HL-60/S4 treated with retinoic acid at 250 ng/mL for 4 days and 3 days (cell line): Measurements from ENCODE around the gene LAMP1.
"Not testable (repeated sequence)": the region's sequence is repeated elsewhere in the genome, so short reads cannot be mapped to it uniquely, and the experiment has no call there.

Source experiments
- in situ Hi-C: fragments of 300-500 bp; cut with MboI; formaldehyde crosslinking; loops from 2 replicates; pipeline ENCODE4 v1.7.0; 2022; ENCODE audit warnings: low sequenced_read_pairs

LAMP1 gene

DNA sequence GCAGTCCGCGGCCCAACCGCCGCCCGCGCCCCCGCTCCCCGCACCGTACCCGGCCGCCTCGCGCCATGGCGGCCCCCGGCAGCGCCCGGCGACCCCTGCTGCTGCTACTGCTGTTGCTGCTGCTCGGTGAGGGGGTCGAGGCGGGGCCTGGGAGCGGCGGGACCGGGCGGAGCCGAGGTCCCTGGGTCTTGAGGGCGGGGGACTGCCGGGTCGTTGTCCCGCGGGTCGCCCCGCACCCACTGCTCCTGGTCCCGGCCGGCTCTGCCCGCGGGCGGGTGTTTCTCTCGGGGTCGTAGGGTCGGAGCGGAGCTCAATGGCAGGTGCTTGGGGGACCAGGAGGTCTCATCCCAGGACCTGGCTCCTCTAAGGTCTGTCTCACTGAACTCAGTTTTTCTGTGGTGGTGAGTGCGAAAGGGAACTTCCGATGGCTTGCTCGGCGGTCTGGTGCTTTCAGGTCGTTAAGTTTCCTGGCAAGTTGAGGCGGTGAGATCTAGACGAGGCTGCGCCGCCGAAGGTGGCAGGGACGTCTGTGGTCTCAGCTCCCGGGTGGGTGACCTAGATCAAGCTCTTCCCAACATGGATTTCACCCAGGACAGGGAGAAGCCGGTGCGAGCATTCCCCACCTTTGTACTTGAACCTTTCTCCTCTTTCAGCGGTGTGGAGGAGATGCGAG is 467 bp downstream of the LAMP1 start:
- in situ Hi-C loops, result no loop called here

DNA sequence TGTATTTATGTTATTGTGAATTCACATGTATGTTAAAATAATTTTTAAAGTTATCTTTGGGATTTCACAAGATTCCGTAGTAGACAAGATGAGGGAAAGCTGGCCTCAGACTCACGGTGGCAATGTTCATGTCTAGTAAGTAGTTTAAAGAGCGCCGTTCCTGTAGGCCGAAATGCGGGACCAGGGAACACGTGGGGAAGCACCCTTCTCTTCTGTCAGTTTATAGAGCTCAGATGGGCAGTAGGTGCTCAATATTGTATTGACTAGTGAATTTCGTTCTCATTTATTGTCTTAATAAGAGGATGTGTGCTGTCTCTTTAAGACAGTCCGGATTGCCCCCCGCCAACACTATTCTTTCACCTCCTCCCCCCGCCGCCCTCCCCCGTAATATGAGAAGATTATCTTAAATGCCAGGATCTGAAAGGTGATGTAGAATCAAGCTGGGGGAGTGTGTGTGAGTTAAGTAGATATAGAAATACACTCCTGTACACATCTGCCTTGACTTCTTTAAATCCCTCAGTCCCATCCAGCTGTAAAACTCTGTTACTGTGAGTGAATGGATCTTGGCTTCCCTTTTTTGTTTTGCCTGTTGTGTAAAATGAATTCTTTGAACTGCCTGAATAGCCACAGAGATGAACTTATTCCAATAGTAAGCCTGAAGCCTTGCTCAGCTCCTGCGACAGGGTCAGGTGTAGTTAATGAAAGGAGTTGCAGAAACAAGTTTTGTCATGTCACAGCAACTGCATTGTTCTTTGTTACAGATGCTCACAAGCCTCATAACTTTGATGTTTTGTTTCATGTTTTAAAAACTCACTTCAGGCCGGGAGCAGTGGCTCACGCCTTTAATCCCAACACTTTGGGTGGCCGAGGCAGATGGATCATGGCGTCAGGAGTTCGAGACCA is 1.3 kb downstream of the LAMP1 start:
- in situ Hi-C loops, result no loop called here

DNA sequence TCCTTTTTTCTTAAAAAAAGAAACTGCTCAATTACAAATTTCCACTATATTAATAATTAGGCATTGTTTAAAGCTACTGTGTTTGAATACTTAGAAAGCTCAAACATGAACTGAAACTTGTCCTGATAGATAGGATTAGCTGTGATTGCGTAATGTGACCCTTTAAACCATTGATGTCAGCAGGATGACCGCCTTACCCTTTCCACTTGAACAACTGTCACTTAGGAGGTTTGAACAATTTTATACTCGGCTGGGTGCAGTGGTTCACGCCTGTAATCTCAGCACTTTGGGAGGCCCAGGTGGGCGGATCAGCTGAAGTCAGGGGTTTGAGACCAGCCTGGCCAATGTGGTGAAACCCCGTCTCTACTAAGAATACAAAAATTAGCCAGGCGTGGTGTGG is 2.9 kb downstream of the LAMP1 start:
- in situ Hi-C loops, result no loop called here

DNA sequence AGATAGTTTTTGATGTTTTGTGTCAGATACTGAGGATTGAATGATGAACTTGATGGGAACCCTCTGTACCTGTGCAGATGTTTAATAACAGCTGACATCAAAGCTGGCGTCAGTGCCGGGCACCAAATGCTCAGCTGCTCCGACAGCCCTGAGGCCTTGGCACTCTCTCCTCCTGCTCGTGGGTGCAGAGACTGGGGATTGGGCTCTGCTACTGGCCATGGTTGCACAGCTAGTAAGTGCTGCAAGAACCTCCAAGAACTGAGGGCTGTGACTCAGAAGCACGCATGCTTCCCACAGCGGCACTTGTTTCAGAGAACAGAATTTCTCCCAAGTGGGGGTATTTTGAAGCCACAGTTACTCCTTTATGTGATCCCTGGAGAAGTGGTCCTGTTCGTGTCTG is 5.9 kb downstream of the LAMP1 start:
- in situ Hi-C loops, result no loop called here

DNA sequence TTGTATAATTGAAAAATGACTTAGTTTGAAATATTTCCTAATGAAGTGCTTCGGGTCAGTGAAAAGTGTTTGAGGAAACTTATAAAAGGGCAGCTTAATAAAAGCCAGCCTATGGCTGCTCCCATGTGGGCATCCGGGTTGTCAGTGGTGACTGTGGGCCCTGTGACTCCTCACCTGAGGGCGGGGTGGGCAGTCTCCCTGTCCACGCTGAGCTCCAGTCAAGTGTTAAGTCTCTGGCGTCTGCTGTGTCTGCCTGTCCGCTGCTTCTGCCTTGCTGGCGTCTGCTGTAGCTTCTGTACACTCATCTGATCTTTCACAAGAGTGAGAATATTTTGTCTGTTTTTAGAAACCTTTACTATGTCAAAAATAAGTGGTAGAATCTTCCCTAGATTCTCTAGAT is 7.1 kb downstream of the LAMP1 start:
- in situ Hi-C loops, result no loop called here

DNA sequence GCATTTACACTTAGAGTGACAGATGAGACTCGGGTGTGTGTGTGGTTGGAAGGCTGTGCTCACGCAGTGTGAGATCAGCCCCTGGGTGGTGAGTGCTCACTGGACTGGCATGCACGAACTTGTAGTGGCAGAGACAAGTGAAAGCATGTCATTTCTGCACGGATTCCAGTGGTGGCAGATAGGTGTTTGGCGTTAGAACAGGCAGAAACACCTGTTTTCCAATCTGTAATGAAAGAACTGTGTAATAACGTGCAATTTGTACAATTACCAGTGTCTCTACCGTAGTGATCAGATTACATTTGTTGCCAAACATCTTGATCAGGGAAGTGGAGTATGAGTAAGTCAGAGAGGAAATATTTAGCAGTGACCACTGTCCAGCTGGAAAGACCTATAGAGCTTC is 8.2 kb downstream of the LAMP1 start:
- in situ Hi-C loops, result no loop called here

DNA sequence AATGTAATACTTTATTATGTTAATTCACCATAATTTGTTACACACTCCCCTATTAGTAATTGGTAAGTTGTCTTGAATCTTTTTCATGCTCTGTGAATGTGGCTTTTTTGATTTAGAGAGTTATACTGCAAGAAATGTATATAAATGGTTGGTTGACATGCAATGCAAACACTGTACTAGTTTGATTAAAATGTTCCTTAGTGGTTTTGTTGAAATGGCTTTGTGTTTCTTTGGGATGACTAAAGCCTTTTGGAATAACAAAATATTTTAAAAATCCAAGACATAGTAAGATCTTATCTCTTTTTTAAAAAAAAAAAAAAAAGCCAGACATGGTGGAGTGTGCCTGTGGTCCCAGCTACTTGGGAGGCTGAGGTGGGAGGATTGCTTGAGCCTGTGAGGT is 10.5 kb downstream of the LAMP1 start:
- in situ Hi-C loops, result no loop called here

DNA sequence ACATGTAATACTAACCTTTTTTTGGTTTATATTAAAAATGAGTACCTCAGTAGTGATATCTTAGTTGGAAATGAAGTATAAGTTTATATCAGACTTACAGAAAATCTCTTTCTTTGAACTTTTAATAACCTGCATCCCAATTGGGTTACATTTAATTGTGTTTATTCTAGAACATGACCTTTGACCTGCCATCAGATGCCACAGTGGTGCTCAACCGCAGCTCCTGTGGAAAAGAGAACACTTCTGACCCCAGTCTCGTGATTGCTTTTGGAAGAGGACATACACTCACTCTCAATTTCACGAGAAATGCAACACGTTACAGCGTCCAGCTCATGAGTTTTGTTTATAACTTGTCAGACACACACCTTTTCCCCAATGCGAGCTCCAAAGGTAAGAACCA is 12.4 kb downstream of the LAMP1 start:
- in situ Hi-C loops, result no loop called here

DNA sequence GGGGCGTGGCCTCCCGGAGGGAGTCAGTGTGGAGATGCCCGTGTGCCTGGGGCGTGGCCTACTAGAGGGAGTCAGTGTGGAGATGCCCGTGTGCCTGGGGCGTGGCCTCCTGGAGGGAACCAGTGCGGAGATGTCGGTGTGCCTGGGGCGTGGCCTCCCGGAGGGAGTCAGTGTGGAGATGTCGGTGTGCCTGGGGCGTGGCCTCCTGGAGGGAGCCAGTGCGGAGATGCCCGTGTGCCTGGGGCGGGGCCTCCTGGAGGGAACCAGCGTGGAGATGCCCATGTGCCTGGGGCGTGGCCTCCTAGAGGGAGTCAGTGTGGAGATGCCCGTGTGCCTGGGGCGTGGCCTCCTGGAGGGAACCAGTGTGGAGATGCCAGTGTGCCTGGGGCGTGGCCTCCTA is 17.1 kb downstream of the LAMP1 start:
- in situ Hi-C loops, result not testable (repeated sequence)

DNA sequence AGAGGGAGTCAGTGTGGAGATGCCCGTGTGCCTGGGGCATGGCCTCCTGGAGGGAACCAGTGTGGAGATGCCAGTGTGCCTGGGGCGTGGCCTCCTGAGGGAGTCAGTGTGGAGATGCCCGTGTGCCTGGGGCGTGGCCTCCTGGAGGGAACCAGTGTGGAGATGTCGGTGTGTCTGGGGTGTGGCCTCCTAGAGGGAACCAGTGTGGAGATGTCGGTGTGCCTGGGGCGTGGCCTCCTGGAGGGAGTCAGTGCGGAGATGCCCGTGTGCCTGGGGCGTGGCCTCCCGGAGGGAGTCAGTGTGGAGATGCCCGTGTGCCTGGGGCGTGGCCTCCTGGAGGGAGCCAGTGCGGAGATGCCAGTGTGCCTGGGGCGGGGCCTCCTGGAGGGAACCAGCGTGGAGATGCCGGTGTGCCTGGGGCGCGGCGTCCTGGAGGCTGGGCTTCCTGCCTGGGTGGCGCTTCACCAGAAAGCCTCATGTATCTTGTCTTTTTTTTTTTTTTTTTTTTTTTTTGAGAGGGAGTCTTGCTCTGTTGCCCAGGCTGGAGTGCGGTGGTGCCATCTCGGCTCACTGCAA is 17.9 kb downstream of the LAMP1 start:
- in situ Hi-C loops, result not testable (repeated sequence)

DNA sequence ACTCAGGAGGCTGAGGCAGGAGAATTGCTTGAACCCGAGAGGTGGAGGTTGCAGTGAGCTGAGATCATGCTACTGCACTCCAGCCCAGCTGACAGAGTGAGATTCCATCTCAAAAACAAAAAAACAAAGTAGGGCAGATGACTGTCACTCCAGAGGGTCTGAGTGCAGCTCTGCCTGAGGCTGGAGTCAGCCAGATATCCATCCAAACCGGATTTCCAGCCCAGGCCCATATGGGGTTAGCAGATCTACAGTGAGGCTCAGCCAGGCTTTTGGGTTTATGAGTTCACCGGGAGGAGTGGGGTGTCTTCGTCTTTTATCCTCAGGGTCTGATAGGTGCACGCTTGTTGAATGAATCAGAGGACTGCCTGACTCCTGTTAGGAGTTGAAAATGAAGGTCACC is 19.0 kb downstream of the LAMP1 start:
- in situ Hi-C loops, result no loop called here

DNA sequence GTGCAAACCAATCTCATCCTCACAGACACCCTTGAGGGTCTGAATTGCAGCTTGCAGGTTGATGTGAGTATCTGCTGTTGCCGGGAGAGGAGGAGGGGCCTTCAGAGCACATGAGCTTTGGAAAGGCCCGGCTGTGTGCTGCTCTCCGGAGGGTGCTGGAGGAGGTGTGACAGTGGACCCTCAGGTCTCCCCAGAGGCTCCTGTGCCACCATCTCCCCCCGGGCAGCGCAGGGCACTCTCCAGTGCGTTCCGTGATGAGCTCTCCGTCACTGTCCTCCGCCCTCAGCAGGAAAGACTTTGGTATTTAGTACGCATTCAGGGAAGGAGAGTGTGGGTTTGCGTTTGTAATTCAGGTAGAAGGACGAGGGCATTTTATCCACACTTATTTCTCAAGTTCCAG is 20.0 kb downstream of the LAMP1 start:
- in situ Hi-C loops, result no loop called here

DNA sequence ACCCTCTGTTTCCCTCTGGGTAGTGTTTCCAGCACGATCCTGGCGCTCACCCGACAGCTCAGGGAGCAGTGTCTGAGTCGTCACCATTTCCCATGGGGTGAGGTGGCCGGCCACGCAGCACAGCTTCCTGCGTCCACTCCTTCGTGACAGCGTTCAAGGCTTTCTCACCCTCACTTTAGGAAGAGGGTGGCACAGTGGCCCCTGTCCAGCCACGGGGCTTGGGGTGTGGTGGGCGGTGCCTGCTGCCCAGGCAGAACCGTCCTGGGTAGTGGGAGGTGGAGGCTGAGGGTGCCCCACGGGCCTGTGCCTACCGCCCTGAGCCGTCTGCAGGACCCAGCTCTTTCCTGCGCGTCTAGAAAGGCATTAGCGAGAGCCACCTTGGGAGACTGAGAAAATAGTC is 21.9 kb downstream of the LAMP1 start:
- in situ Hi-C loops, result no loop called here

DNA sequence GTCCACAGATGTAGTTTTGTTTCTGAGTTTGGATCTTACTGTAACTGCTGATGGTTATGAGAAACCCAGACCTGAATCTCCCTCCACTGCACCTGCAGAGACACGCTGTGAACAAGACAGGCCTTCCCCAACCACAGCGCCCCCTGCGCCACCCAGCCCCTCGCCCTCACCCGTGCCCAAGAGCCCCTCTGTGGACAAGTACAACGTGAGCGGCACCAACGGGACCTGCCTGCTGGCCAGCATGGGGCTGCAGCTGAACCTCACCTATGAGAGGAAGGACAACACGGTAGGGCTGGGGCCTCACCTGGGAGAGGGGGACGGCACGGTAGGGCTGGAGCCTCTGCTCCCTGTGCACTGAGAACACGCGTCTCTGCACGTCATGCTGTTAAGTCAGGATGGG is 22.3 kb downstream of the LAMP1 start:
- in situ Hi-C loops, result no loop called here

DNA sequence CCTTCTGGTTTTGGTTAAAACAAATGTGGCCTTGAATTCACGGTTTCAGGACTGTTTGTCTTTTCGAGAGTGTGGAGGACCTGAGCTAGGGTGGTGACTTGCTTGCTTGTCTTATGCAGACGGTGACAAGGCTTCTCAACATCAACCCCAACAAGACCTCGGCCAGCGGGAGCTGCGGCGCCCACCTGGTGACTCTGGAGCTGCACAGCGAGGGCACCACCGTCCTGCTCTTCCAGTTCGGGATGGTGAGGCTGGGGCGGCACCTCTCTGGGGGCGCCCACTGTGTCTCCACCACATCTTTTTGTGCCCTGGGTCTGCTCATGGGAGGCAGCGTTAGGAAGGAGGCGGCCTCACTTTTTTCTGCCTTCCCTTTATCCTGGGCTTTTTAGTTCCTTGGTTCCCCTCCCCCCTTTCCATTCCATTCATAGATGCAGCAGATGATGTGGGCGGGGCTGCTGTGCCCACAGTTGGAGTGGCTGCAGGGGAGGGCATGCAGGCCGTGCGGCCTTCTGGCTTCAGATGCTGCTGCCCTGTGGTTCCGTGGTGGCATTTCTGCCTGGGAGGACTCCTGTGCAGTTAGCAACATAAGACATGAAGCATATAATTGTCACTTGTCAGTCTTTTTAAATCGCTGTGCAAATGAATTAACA is 23.3 kb downstream of the LAMP1 start:
- in situ Hi-C loops, result no loop called here

DNA sequence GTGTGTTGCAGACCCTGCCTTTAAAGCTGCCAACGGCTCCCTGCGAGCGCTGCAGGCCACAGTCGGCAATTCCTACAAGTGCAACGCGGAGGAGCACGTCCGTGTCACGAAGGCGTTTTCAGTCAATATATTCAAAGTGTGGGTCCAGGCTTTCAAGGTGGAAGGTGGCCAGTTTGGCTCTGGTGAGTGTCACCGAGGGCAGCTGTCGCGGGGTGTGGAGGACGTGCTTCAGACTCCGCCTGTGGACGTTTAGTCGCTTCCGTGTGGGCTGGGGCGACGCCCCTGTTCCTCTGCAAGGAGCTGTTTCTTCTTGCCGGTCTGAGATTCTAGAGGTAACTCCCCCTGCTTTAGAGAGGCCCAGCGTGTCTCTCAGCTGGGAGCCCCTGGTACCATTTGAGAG is 24.5 kb downstream of the LAMP1 start:
- in situ Hi-C loops, result no loop called here

DNA sequence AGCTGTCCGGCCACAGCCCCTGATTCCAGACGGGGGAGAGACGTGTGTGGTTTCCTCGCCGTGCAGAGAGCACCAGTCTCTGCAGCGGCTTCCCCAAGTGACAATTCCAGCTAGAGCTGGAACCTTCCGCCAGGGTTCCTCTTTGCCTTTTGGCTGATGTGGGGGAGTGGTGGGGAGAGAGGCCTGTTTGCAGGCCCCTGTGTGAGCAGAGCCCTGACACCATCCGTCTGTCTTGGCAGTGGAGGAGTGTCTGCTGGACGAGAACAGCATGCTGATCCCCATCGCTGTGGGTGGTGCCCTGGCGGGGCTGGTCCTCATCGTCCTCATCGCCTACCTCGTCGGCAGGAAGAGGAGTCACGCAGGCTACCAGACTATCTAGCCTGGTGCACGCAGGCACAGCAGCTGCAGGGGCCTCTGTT is 25.0 kb downstream of the LAMP1 start:
- in situ Hi-C loops, result no loop called here

DNA sequence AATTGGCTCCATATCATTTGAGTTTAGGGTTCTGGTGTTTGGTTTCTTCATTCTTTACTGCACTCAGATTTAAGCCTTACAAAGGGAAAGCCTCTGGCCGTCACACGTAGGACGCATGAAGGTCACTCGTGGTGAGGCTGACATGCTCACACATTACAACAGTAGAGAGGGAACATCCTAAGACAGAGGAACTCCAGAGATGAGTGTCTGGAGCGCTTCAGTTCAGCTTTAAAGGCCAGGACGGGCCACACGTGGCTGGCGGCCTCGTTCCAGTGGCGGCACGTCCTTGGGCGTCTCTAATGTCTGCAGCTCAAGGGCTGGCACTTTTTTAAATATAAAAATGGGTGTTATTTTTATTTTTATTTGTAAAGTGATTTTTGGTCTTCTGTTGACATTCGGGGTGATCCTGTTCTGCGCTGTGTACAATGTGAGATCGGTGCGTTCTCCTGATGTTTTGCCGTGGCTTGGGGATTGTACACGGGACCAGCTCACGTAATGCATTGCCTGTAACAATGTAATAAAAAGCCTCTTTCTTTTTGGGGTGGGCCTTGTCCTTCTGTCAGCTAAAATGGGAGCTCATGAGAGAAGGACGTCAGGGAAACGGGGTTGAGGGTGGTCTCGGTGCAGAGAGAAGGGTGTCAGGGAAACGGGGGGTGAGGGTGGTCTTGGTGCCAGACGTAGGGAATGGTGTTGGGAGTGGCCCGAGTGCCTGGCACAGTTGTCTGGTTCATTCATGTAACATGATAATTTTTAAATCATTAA is 26.0 kb downstream of the LAMP1 start:
- in situ Hi-C loops, result no loop called here

DNA sequence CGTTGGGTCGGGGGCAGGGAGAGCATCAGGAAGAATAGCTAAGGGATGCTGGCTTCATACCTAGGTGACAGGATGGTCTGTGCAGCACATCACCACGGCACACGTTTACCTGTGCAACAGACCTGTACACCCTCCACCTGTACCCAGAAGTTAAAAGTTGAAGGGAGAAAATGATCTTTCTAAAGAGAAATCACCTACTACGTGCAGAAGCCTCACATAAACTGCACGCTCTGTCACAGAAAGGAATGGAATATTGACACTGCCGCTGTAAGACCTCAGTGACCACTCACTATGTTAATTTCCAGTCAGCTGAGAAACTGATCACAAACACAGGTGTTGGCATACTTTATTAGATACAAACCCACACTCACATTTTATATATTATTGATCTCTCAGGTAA is 26.8 kb downstream of the LAMP1 start:
- in situ Hi-C loops, result no loop called here

DNA sequence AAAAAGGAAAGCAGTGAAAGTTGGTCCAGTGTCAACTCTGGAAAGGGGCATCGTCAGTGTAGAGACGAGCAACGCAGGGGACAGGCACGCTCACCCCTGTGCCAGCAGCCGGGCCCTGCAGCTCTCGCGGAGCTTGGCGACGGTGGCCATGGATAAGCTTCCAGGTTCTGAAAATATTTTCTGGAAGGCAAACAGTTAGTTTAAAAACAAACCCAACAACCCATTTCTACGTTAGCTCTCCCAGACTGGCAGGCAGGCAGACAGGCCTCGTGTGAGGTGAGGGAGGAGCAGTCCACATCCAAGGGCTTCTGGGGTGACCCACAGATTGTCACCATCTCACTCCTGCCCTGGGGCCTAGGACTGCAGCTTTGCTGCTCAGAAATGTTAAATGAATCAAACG is 27.4 kb downstream of the LAMP1 start:
- in situ Hi-C loops, result no loop called here

DNA sequence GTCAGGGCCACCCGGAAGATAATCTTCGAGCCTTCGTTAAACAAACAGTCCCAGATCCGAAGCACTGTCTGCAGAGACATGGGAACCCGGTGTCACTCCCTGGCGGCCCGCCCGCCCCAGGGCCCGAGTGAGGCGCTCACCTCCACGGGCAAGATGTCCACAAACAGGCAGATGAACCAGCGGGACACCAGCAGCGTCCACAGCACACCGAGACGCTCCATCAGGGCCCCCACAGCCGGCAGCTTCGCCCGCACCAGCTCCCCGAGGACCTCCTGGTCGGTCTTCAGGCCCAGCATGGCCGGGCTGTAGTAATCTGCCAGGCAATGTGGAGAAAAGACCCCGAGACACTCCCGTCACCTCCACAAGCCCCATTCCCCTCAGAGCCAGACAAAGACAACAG is 28.7 kb downstream of the LAMP1 start:
- in situ Hi-C loops, result no loop called here
